ENCODE measurements around the gene FOSL2.

FOSL2 gene

DNA sequence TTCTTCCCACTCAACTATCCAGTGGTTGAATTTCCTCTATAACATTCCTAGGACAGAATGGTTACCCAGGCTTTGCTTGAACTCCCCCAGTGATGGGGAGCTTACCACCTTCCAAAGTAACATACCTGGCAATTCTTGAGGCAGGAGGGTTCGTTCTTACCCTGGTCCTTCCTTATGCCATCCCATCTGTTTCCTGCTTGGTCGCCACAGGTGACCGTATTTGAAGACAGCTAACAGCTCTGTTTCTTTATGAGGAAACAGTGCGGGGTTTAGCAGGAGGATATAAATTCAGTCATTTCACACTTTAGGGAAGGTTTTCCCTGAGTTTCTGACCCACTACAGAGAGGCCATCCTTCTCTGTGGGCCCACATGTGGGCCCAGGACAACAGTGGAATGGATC is 42.6 kb downstream of the FOSL2 start:
- no peak for DNase-seq

DNA sequence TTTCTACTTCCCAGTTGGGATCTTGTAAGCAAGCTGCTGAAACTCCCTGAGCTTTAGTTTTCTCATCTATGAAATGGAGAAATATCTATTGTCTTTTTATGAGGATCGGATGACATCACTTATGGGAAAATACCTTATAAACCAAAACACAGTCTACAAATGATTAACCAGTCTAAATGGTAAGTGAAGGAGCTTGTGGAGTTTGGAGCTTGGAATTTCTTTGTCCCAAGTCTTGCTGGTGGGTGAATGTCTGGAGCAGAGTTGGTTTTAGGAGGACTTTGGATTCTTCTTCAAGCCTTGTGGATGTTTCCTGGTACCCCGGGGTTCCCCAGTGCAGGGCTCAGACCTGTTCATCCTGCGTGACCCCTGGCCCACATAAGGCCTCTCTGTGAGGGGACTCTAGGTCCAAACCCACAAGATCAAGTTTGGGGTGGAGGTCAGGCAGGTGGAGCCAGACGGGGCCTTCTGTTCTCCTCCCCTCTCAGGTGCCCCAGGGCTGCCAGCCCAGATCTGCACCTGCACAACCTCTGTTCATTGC is 43.2 kb downstream of the FOSL2 start:
- no peak for DNase-seq

GRCh38 chr2:28436525-28437051 is 43.9 kb downstream of the FOSL2 start:
- DNase-seq: no peak

GRCh38 chr2:28437149-28437835 is 44.6 kb downstream of the FOSL2 start:
- DNase-seq: no peak

DNA sequence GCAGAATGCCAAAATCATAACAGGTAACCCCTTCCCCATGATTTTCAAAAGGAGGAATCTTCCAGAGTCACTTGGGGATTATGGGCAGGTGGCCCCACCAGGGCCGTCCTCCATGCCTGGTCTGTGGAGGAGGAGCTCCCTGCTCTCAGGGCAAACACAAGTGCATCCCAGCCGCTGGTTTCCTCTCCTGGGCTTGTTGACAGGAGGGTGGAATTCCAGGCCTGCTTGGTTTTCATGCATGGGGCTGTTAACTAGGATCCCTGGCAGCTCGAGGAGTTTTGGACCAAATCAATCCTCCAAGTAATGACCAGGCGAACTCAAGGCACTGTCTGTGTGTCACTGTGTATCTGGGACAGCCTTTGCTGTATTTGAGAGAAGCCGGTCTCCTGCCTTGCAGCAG is 45.3 kb downstream of the FOSL2 start:
- no peak for DNase-seq

- DNase-seq: no peak
Measured at GRCh38 chr2:28438532-28439063, 45.9 kb downstream of the FOSL2 start.

DNA sequence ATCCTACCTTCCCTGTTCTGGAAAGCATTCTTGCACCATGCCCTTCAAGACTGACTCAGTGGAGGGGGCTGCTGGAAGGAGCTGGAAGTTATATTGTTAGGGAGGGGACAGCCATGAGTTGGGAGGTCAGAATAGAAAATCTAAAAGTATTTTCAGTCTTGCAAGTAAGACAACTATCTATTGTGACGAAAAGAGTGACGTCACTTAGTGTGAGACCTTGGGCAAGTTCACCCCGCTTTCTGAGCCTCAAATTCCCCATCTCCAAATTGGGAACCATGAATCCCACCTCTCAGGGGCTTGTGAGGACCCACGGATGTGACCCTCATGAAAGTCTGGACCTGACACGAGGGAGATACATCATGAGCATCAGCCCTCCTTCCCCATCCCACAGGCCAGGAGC is 46.5 kb downstream of the FOSL2 start:
- no peak for DNase-seq

DNA sequence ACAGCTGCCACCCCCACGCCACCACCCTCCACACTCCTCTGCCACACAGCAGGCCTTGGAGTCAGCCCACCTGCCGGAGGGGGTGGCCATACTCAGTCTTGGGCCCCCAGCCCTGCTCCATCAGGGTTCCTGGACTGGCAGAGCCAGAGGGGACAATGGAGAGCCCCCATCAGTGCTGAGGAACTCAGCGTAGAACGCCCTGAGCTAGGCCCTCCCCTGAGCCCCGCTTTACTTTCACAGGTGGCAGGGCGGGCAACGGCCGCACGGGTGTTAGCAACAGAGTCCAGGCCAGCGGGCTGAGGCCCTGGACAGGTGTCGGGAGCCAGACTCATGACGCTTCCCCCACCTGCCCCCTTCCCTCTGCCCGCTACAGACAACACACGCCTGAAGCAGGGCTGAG is 47.1 kb downstream of the FOSL2 start:
- no peak for DNase-seq

DNA sequence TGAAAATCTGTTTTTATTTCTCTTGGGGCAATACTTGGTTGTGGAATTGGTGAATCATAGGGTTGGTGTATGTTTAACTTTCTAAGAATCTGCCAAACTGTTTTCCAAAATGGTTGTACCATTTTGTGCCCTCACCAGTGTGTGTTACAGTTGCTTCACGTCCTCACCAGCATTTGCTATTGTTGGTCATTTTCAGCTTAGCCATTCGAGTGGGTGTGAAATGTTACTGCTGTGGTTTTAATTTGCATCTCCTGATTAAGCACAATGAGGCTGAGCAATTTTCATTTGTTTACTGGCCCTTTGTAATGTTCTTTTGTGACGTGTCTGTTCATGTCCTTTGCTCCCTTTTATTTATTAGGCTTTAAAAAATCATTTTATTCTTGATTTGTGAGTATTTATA is 49.7 kb downstream of the FOSL2 start:
- no peak for DNase-seq

- no peak for DNase-seq
Measured at GRCh38 chr2:28444956-28445355, 52.3 kb downstream of the FOSL2 start.

- no peak for DNase-seq
Measured at GRCh38 chr2:28445448-28446258, 53.0 kb downstream of the FOSL2 start.

DNA sequence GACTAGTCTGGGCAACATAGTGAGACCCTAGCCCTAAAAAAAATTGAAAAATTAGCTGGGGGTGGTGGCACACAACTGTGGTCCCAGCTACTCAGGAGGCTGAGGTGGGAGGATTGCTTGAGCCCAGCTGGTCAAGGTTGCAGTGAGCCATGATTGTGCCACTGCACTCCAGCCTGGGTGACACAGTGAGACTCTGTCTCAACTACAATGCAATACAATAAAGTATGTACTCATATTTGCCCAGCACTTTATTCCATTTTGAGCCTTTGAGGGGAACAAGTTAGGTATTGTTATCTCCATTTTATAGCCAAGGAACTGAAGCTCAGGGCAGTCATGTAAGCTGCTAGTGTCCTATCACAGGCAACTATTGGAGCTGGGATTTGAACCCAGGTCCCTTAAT is 53.9 kb downstream of the FOSL2 start:
- no peak for DNase-seq

GRCh38 chr2:28447086-28447485 is 54.4 kb downstream of the FOSL2 start:
- DNase-seq: no peak

DNA sequence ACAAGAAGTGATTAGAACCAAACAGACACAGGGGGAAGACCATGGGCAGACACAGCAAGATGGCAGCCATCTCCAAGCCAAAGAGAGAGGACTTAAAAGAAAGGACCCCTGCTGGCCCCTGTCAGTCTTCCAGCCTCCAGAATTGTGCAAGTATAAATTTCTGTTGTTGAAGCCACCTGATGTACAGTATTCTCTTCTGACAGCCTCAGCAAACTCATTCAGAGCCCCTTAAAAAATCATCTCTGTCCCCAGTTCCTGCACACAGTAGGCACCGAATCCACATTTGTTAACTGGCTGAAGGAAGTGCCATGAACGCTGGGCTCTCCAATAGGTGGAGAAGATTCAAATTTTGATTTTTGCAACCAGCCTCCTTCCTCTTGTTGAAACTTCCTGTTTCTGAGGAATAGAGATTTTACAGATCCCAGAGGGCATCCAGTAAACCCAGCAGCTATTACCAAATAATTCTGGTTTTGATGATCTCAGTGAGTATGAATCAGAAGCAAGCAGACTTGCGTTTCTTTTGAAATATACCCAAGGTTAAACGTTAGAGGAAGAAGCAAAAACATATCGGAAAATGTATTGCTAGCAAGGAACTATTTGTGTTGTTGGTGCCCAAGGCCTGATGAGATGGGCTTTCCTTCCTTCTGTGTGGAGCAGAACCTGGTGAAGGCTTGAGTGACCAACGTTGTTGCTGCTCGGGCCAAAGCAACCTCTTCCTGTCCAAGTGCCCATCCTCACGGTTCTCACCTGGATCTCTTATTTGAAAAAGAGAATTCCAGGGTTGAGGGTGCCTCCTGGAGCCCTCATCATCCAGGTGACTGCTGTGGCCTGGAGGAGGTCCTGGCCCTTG is 55.5 kb downstream of the FOSL2 start:
- no peak for DNase-seq

DNA sequence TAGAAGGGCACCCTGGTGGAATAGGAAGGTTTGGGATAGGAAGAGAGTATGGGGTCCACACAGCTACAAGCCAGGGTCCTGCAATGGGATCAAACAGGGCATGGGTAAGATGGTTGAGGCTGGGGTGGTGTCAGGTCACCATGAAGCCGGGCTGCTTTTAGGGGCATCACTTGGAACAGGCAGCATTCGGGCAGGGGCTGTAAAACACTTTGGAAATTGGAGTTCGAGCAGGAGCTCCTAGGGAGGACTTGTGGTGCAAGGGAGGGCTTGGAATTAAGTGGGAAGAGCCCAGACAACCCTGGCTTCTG is 56.1 kb downstream of the FOSL2 start:
- no peak for DNase-seq

GRCh38 chr2:28449126-28449487 is 56.4 kb downstream of the FOSL2 start:
- DNase-seq: no peak

- no peak for DNase-seq
Measured at GRCh38 chr2:28449488-28450395, 57.1 kb downstream of the FOSL2 start.

DNA sequence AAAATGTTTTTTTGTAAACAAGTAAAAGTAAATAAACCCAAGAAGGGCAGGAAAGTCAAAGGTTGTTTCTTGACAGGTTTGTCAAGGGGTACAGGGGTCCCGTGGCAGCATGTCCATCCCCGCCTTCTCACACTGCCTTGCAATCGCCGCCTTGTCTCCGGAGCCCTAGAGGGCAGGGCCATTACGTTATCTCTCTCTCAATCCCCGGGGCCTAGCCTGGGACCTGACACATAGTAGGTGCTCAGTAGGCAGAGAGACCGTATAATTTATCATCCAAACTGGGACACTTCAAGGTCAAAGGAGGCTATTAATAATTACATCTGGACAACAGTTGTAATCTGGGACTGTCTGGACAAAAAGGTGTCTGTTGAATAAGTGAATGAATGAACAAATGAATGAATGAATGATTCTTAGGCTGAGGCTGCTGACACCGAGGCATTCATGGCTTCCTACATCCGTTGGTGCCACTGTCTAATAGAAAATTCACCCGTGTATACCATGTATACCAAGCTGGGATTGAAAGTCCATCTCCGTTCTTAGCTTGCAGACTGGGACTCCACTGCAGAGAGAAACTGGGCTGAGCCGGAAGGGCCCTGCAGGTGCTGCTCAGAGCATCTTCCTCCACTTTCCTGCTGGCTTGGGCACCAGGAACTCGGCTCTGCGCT is 58.4 kb downstream of the FOSL2 start:
- no peak for DNase-seq

DNA sequence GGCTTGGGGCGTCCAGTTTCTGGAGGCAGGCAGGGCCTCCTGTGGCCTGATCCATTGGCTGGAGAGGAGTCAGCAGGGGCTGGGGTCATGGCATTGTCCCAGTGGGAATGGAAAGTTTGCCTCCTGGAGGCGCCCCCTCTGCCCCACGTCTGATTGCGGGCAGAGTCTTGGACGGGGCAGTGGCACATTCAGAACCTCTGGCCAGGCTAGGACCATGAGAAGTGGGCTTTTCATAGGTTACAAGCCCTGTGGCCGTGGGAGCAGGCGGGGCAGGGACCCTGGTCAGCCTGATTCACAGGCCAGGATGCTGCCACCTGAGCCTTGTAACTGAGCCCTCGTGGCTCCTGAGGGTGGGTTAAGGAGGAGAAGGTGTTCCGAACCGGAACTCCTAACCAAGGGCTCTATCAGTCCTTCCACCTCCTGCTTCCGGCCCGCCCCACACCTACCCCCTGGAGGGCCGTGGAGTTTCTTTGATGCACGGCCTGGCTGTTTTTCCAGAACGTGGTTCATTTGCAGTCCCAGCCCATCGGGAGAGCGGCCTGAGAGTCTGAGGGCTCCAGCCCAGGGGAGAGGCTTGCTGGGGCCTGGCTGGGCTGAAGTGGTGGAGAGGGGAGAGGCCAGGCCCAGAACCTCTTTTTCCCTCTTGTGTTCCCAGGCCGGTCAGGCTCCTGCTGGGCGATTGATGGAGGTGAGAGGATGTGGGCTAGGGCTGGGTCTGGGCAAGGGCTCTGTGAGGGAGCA is 59.3 kb downstream of the FOSL2 start:
- DNase-seq: no peak

DNA sequence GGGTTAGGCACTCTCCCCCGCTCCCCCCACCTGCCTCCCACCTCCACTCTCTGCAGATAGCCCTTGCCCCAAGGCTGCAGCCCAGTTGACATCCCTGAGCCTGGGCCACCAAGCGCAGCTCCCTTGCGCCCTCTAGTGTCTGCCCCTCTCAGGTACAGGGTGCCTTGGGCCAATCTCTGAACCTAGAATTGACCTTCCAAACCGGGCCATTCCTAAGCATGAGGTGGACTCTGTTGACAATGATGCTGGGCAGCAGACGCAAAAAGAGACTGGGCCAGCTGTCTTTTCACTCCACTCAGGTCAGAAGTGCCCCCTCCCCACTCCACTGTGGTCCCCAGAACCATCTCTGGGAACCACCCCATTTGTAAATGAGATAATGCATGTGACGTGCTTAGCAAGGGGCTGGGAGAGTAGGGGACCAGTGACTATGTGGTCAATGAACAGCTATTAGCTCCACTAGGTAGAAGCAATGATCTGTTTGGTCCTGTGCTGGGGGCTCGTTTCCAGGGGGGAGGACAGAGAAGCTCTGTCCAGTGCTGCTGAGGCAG is 60.0 kb downstream of the FOSL2 start:
- DNase-seq: no peak
